ENCODE measurements around the gene SH3BGRL3.
"Not testable (repeated sequence)": the region's sequence is repeated elsewhere in the genome, so short reads cannot be mapped to it uniquely, and the experiment has no call there.

The SH3BGRL3 gene

GRCh38 chr1:26291939-26292338 lies 12.1 kb downstream of the SH3BGRL3 start:
- Histone ChIP-seq H3K4me2 (ENCODE audit: low read length) (no peak overlapping the region), H3K27me3 (ENCODE audit: control insufficient read depth, insufficient read depth, low read length) (no peaks in the 10 kb centered on the region), H3K36me3 (ENCODE audit: control insufficient read depth, insufficient read depth, low read length) (no peaks in the 10 kb centered on the region), H3K27ac (no peak overlapping the region), H3K9me3 (ENCODE audit: control insufficient read depth, low read length) (no peaks in the 10 kb centered on the region), H3K4me3 (ENCODE audit: low read depth, low read length) (no peak overlapping the region), H3K9ac (no peak overlapping the region), H2AFZ (no peak overlapping the region), H3K4me1 (no peaks in the 10 kb centered on the region), H3K79me2 (no peaks in the 10 kb centered on the region)
- TF ChIP-seq, protein P1, sequence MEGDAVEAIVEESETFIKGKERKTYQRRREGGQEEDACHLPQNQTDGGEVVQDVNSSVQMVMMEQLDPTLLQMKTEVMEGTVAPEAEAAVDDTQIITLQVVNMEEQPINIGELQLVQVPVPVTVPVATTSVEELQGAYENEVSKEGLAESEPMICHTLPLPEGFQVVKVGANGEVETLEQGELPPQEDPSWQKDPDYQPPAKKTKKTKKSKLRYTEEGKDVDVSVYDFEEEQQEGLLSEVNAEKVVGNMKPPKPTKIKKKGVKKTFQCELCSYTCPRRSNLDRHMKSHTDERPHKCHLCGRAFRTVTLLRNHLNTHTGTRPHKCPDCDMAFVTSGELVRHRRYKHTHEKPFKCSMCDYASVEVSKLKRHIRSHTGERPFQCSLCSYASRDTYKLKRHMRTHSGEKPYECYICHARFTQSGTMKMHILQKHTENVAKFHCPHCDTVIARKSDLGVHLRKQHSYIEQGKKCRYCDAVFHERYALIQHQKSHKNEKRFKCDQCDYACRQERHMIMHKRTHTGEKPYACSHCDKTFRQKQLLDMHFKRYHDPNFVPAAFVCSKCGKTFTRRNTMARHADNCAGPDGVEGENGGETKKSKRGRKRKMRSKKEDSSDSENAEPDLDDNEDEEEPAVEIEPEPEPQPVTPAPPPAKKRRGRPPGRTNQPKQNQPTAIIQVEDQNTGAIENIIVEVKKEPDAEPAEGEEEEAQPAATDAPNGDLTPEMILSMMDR (IDR thresholded peaks at IDR 0.05): no peak

- H2AFZ ChIP-seq; H3K79me2 ChIP-seq; H3K36me3 ChIP-seq (ENCODE audit: control insufficient read depth, insufficient read depth, low read length); H3K4me3 ChIP-seq (ENCODE audit: low read depth, low read length); H3K27ac ChIP-seq; H3K9me3 ChIP-seq (ENCODE audit: control insufficient read depth, low read length); H3K9ac ChIP-seq; H3K4me2 ChIP-seq (ENCODE audit: low read length); H3K4me1 ChIP-seq; H3K27me3 ChIP-seq (ENCODE audit: control insufficient read depth, insufficient read depth, low read length): not testable (repeated sequence)
Observed at GRCh38 chr1:26292735-26293134, 12.8 kb downstream of the SH3BGRL3 start.

DNA sequence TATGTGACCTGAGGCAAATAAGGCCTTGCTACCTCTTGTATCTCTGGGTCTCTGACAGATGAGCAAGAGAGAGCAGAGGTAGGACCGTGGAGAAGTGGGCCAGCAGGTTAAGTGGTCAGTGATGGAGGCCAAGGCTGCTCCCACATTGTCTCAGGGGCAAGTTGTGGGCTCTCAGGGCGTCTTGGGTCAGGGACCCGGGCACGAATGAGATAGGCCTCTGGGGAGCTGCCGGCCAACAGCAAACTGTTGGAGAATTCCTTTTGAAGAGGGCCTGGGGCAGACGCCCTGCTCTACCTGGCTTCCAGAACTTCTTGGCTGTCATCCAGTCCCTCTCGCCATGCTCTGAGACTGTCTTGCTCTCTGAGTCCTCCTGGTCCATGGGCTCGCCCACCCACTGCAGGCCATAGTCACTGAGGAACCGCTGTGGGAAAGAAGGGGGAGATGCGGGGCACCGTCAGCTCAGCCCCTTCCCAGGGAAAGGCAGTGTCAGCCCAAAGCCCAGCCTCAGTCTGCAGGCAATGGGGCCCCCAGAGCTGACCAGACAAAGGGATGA lies 14.1 kb downstream of the SH3BGRL3 start:
- H2AFZ ChIP-seq: no peak overlapping the region
- H3K4me1 ChIP-seq: no peaks in the 10 kb centered on the region
- H3K27ac ChIP-seq: no peak overlapping the region
- H3K4me3 ChIP-seq (ENCODE audit: low read depth, low read length): no peak overlapping the region
- H3K27me3 ChIP-seq (ENCODE audit: control insufficient read depth, insufficient read depth, low read length): no peaks in the 10 kb centered on the region
- H3K9ac ChIP-seq: no peak overlapping the region
- H3K9me3 ChIP-seq (ENCODE audit: control insufficient read depth, low read length): no peaks in the 10 kb centered on the region
- H3K4me2 ChIP-seq (ENCODE audit: low read length): no peak overlapping the region
- H3K36me3 ChIP-seq (ENCODE audit: control insufficient read depth, insufficient read depth, low read length): no peaks in the 10 kb centered on the region
- TF ChIP-seq, protein P1 (IDR thresholded peaks at IDR 0.05): no peak
- no peaks in the 10 kb centered on the region for H3K79me2 ChIP-seq

DNA sequence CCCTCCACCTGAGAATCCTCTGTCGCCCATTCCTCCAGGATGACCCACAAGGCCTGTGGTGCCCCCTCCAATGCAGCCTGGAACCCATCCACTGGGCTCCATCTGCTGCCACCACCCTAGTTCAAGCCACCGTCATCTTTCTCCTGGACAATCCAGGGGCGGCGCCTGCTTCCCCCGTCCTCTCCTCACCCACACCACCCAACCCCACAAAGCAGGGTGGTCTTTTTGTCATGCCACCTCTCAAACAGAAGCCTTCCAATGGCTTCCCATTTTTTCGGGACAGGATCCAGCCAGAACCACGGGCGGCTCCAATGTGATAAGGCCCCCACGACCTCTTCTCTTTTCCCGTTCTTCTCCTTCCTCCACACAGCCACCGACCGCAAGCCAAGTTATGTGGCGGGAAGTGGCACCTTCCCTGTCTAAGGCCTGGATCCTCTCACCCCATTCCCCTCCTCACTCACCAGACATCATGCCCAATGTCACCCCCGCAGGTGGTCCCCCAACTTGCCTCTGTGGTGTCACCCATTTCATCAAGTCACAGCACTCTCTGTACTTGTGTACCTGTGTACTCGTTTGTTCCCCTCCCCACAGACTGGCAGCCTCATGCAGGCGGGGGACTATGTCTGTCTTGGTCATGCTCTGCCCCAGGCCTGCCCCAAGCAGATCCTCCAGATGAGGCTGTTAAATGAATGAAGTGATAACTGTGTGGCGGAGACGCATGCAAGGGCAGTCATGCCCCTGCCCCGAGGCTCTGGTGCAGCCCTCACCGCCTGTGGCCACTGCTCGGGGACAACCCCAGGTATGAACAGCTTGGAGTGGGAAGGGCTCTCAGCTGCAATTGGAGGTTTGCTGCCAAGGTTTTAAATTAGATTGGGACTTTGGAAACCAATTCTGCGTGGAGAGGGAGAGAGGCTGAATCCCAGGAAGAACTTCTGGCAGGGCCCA lies 15.6 kb downstream of the SH3BGRL3 start:
- H3K36me3 ChIP-seq (ENCODE audit: control insufficient read depth, insufficient read depth, low read length): no peaks in the 10 kb centered on the region
- no peaks in the 10 kb centered on the region for H3K4me1 ChIP-seq
- H3K9ac ChIP-seq: no peak overlapping the region
- no peaks in the 10 kb centered on the region for H3K27me3 ChIP-seq (ENCODE audit: control insufficient read depth, insufficient read depth, low read length)
- H3K9me3 ChIP-seq (ENCODE audit: control insufficient read depth, low read length): no peaks in the 10 kb centered on the region
- no peak overlapping the region for H2AFZ ChIP-seq
- H3K79me2 ChIP-seq: no peaks in the 10 kb centered on the region
- no peak overlapping the region for H3K4me2 ChIP-seq (ENCODE audit: low read length)
- TF ChIP-seq, protein P1 (IDR thresholded peaks at IDR 0.05): no peak
- H3K4me3 ChIP-seq (ENCODE audit: low read depth, low read length): no peak overlapping the region
- no peak overlapping the region for H3K27ac ChIP-seq

- H3K9me3 ChIP-seq (ENCODE audit: control insufficient read depth, low read length): no peaks in the 10 kb centered on the region
- no peak overlapping the region for H3K9ac ChIP-seq
- no peak overlapping the region for H3K27ac ChIP-seq
- H3K4me1 ChIP-seq: no peaks in the 10 kb centered on the region
- no peaks in the 10 kb centered on the region for H3K79me2 ChIP-seq
- H3K27me3 ChIP-seq (ENCODE audit: control insufficient read depth, insufficient read depth, low read length): no peaks in the 10 kb centered on the region
- H3K4me2 ChIP-seq (ENCODE audit: low read length): no peak overlapping the region
- no peaks in the 10 kb centered on the region for H3K36me3 ChIP-seq (ENCODE audit: control insufficient read depth, insufficient read depth, low read length)
- no peak overlapping the region for H2AFZ ChIP-seq
- TF ChIP-seq, protein P1 (IDR thresholded peaks at IDR 0.05): no peak
- H3K4me3 ChIP-seq (ENCODE audit: low read depth, low read length): no peak overlapping the region
Observed at GRCh38 chr1:26296340-26297056, 16.6 kb downstream of the SH3BGRL3 start.

Measured in parathyroid adenoma (tissue), 2 donors.